ENCODE measurements around the gene PRXL2B. TPM values are rescaled to one million over a fixed set of nuclear protein-coding genes. Genes with fewer than 3 reads are reported as not detected.
A peak's percentile ranks its signal among the peaks of the same experiment; 100 is the strongest.

PRXL2B gene
- total and polyA plus RNA-seq, 2 donors (not counting 1 experiment from before 2014, with no cell fraction given) = 11.7 to 13.8 TPM

DNA sequence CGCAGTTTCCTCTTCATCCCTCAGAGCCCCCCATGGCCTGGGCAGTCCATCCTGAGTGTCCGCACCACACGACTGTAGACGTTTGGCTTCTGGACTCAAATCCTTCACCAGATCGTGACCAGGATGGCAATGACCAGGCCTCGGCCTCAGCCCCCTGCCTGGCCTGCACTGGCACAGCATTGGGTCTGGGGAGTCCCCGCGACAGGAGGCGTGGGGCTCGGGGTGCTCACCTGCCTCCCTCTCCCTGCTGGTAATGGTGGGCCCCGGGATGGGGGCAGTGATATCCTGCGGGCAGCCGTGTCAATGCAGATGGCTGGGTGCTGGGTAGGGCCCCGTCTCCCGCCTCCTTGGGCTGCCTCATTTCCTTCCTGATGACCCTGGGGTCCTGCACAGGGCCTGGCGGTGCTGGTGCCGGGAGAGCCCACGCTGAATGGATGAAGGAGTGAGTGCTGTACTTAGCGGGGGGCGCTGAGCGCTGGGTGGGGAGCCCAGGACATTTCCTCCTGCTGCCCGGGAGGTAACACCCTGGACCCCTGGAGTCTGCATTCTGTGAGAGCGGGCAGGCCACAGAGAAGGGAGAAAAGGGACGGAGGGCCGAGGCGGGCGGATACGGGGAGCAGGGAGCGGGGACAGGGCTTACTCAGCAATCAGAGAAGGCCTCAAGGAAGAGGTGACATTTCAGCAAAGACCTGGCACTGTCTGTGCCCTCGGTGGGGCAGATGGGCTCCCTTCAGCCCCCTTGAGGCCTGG lies 32.5 kb upstream of the PRXL2B start:
- Histone ChIP-seq H3K4me3 (replicated peaks in 1 of 4; ENCODE audit: control extremely low read depth in 1 of 4, insufficient read depth in 1 of 4, low read depth in 3 of 4, low read length in 4 of 4) (no peak overlapping the region), H3K27ac (ENCODE audit: insufficient read depth, low read length) (no peak overlapping the region), H3K4me2 (ENCODE audit: extremely low read depth, insufficient read depth, low read length) (no peak overlapping the region), H3K79me2 (ENCODE audit: control insufficient read depth, insufficient read depth, low read length) (no peaks in the 10 kb centered on the region), H3K4me1 (ENCODE audit: control insufficient read depth, extremely low read depth, insufficient read depth, low read length) (peaks cover 7% of the 10 kb centered on the region), H2AFZ (ENCODE audit: low read length) (no peak overlapping the region), H4K20me1 (ENCODE audit: control insufficient read depth, extremely low read depth, insufficient read depth, low read length) (no peaks in the 10 kb centered on the region), H3K9ac (ENCODE audit: insufficient read depth, low read length) (no peak overlapping the region), H3K36me3 (ENCODE audit: control insufficient read depth, insufficient read depth, low read length) (no peaks in the 10 kb centered on the region), H3K27me3 (ENCODE audit: control insufficient read depth, insufficient read depth, low read length) (no peaks in the 10 kb centered on the region), H3K9me3 (ENCODE audit: control insufficient read depth, insufficient read depth, low read depth, low read length) (no peaks in the 10 kb centered on the region)
- DNase-seq (ENCODE audit: low read depth in 2 of 2) = no peak
- TF ChIP-seq EZH2 (IDR thresholded peaks at IDR 0.05; ENCODE audit: low read length, missing control alignments) = no peak
- TF ChIP-seq, protein P1, sequence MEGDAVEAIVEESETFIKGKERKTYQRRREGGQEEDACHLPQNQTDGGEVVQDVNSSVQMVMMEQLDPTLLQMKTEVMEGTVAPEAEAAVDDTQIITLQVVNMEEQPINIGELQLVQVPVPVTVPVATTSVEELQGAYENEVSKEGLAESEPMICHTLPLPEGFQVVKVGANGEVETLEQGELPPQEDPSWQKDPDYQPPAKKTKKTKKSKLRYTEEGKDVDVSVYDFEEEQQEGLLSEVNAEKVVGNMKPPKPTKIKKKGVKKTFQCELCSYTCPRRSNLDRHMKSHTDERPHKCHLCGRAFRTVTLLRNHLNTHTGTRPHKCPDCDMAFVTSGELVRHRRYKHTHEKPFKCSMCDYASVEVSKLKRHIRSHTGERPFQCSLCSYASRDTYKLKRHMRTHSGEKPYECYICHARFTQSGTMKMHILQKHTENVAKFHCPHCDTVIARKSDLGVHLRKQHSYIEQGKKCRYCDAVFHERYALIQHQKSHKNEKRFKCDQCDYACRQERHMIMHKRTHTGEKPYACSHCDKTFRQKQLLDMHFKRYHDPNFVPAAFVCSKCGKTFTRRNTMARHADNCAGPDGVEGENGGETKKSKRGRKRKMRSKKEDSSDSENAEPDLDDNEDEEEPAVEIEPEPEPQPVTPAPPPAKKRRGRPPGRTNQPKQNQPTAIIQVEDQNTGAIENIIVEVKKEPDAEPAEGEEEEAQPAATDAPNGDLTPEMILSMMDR (conservative IDR thresholded peaks at IDR 0.05 in 1 of 2, IDR thresholded peaks at IDR 0.05 in 1 of 2; ENCODE audit: low read depth in 1 of 2, low read length in 2 of 2) = no peak

DNA sequence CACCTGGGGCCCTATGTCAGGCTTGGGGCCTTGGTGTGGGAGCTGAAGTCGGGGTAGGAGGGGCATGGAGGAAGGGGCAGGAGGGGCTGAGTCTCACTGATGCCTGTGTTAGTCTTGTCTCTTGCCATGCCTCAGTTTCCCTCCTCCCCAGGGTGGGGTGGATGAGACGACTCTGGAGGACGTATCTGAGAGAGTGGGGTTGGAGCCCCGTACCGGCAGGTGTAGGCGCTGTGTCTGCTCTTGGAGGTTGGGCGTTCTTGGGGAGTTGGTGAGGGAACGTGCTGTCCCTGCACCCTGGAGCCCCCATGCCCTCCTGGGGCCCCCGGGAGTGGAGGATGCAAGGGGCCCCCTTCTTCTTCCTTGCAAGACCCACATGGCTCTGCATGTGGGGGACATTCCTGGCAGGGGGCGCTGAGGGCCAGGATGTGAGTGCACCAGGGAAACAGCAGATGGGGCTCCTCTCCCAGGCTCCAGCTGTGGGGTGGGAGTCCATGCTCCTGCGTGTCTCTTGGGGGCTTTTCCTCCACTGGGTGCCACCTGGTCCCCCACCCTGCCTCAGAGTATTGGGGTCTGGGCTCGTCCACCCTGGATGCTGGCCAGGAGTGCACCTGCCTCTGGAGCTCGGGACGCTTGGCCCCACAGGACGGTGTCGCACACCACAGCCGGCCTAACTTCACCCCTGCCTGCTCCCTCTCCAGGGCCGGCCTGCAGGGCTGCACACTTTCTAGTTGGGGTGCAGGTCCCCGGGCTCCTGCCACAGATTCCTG lies 31.8 kb upstream of the PRXL2B start:
- no peak overlapping the region for H3K4me3 ChIP-seq (replicated peaks in 1 of 4; ENCODE audit: control extremely low read depth in 1 of 4, insufficient read depth in 1 of 4, low read depth in 3 of 4, low read length in 4 of 4)
- no peaks in the 10 kb centered on the region for H3K9me3 ChIP-seq (ENCODE audit: control insufficient read depth, insufficient read depth, low read depth, low read length)
- no peaks in the 10 kb centered on the region for H3K27me3 ChIP-seq (ENCODE audit: control insufficient read depth, insufficient read depth, low read length)
- H2AFZ ChIP-seq (ENCODE audit: low read length) = no peak overlapping the region
- peaks cover 2% of the 10 kb centered on the region for H3K36me3 ChIP-seq (ENCODE audit: control insufficient read depth, insufficient read depth, low read length)
- DNase-seq (ENCODE audit: low read depth in 2 of 2) = no peak
- H3K9ac ChIP-seq (ENCODE audit: insufficient read depth, low read length) = peak overlapping the region; percentile 16
- H3K79me2 ChIP-seq (ENCODE audit: control insufficient read depth, insufficient read depth, low read length) = no peaks in the 10 kb centered on the region
- H3K4me2 ChIP-seq (ENCODE audit: extremely low read depth, insufficient read depth, low read length) = no peak overlapping the region
- TF ChIP-seq EZH2 (IDR thresholded peaks at IDR 0.05; ENCODE audit: low read length, missing control alignments) = no peak
- TF ChIP-seq, protein P1 (conservative IDR thresholded peaks at IDR 0.05 in 1 of 2, IDR thresholded peaks at IDR 0.05 in 1 of 2; ENCODE audit: low read depth in 1 of 2, low read length in 2 of 2) = peak; percentile 28 to 44
- no peak overlapping the region for H3K27ac ChIP-seq (ENCODE audit: insufficient read depth, low read length)
- H4K20me1 ChIP-seq (ENCODE audit: control insufficient read depth, extremely low read depth, insufficient read depth, low read length) = no peaks in the 10 kb centered on the region
- peaks cover 5% of the 10 kb centered on the region for H3K4me1 ChIP-seq (ENCODE audit: control insufficient read depth, extremely low read depth, insufficient read depth, low read length)

DNA sequence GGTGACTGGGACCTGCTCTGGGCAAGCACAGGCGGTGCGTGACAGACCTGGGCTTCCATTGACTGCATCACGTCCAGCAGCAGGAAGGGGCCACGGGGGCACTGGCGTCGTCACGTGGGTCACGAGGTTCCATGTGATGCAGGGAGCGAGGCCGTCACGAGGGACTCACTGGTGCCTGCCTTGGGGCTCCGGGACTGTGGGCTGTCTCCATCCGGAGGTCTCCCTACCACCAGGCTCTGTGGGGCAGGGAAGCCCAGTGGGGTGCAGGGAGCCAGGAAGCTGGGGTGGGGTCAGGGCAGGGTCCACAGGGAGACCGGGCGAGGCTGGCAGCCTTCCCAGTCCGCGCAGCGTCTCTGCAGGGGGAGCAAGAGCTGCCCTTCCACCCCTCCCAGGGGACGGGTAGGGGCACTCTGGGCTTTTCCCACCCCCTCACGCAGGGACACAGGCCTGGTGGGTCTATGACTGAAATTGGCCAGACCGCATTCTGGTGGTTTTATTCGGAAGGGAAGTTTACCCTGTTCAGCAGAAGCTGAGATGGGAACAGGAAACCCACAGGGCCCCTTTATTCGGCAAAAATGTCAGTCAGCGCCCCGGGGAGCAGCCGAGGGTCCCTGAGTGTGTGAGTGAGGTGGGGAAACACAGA lies 30.8 kb upstream of the PRXL2B start:
- Histone ChIP-seq H3K4me3 (replicated peaks in 1 of 4; ENCODE audit: control extremely low read depth in 1 of 4, insufficient read depth in 1 of 4, low read depth in 3 of 4, low read length in 4 of 4) (peak overlapping the region; percentile 45 to 75 (median 56)), H3K36me3 (ENCODE audit: control insufficient read depth, insufficient read depth, low read length) (peaks cover 2% of the 10 kb centered on the region), H3K27me3 (ENCODE audit: control insufficient read depth, insufficient read depth, low read length) (no peaks in the 10 kb centered on the region), H3K9me3 (ENCODE audit: control insufficient read depth, insufficient read depth, low read depth, low read length) (no peaks in the 10 kb centered on the region), H3K79me2 (ENCODE audit: control insufficient read depth, insufficient read depth, low read length) (no peaks in the 10 kb centered on the region), H3K27ac (ENCODE audit: insufficient read depth, low read length) (peak overlapping the region; percentile 83), H3K9ac (ENCODE audit: insufficient read depth, low read length) (peak overlapping the region; percentile 63), H2AFZ (ENCODE audit: low read length) (peak overlapping the region; percentile 72), H3K4me1 (ENCODE audit: control insufficient read depth, extremely low read depth, insufficient read depth, low read length) (peaks cover 5% of the 10 kb centered on the region), H3K4me2 (ENCODE audit: extremely low read depth, insufficient read depth, low read length) (peak overlapping the region; percentile 88), H4K20me1 (ENCODE audit: control insufficient read depth, extremely low read depth, insufficient read depth, low read length) (no peaks in the 10 kb centered on the region)
- no peak for TF ChIP-seq EZH2 (IDR thresholded peaks at IDR 0.05; ENCODE audit: low read length, missing control alignments)
- TF ChIP-seq, protein P1 (conservative IDR thresholded peaks at IDR 0.05 in 1 of 2, IDR thresholded peaks at IDR 0.05 in 1 of 2; ENCODE audit: low read depth in 1 of 2, low read length in 2 of 2) = no peak
- DNase-seq (ENCODE audit: low read depth in 2 of 2) = peak in 1 of 2 donors; percentile 49
